DND-41 (cell line): ENCODE measurements around the gene SRP68.

Source experiments
- CTCF ChIP-seq: IDR thresholded peaks from 2 replicates; pipeline ENCODE4 v1.5.1; 2012; ENCODE audit warnings: borderline replicate concordance, low read length, moderate library complexity, mild to moderate bottlenecking; ENCODE audit not compliant: poor library complexity, severe bottlenecking; ENCODE audit errors: extremely low read depth
- EZH2 ChIP-seq: IDR thresholded peaks from 3 replicates; pipeline ENCODE4 v1.6.1; 2012; ENCODE audit warnings: borderline replicate concordance, low read depth, mild to moderate bottlenecking, moderate library complexity, low read length, inconsistent platforms; ENCODE audit not compliant: severe bottlenecking

- no peak for TF ChIP-seq CTCF
- TF ChIP-seq EZH2, result no peak
Measured at GRCh38 chr17:76095943-76096342, 23.6 kb upstream of the SRP68 start.
